ENCODE measurements around the gene RNF215. TPM values are rescaled to one million over a fixed set of nuclear protein-coding genes. Genes with fewer than 3 reads are reported as not detected.

The RNF215 gene
- total RNA-seq, 1 experiment from 2014 or later = 48.8 TPM

DNA sequence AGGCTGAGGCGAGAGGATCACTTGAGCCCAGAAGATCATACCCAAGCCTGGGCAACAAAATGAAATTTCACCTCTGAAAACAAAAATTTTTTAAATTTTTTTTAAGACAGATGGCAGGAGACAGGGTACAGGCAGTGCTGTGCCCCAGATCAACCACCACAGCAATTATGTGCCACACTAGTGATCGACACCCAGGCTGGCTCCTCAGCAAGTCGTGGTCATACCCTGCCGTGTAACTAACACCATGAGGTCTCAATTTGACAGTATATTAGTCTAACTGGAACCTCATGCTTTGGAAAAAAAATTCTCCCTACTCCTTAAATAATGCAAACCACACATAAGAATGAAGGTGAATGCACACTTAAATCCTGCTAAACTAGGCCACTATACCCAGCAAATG is 38.8 kb downstream of the RNF215 start:
- intact Hi-C loops (cut with micrococcal nuclease; ENCODE audit: unreplicated experiment) = no loop called here
- TF ChIP-seq, protein P1, sequence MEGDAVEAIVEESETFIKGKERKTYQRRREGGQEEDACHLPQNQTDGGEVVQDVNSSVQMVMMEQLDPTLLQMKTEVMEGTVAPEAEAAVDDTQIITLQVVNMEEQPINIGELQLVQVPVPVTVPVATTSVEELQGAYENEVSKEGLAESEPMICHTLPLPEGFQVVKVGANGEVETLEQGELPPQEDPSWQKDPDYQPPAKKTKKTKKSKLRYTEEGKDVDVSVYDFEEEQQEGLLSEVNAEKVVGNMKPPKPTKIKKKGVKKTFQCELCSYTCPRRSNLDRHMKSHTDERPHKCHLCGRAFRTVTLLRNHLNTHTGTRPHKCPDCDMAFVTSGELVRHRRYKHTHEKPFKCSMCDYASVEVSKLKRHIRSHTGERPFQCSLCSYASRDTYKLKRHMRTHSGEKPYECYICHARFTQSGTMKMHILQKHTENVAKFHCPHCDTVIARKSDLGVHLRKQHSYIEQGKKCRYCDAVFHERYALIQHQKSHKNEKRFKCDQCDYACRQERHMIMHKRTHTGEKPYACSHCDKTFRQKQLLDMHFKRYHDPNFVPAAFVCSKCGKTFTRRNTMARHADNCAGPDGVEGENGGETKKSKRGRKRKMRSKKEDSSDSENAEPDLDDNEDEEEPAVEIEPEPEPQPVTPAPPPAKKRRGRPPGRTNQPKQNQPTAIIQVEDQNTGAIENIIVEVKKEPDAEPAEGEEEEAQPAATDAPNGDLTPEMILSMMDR (IDR thresholded peaks at IDR 0.05; ENCODE audit: unreplicated experiment) = no peak
- Mint-ChIP-seq H3K36me3 (ENCODE audit: insufficient read depth, unreplicated experiment) (peaks cover 28% of the 10 kb centered on the region), H3K4me3 (ENCODE audit: low read depth, unreplicated experiment) (no peak overlapping the region), H3K4me1 (ENCODE audit: low read depth, unreplicated experiment) (no peaks in the 10 kb centered on the region), H3K27ac (ENCODE audit: unreplicated experiment) (no peak overlapping the region), H3K27me3 (ENCODE audit: unreplicated experiment) (no peaks in the 10 kb centered on the region), H3K9me3 (ENCODE audit: low read depth, unreplicated experiment) (no peaks in the 10 kb centered on the region)
- no peak for DNase-seq
- no TSS peak for BruUV-seq (replicated peaks)
- CTCF ChIA-PET = interaction anchor here (1.4 kb wide), 1 partner anchor 46 kb away, joined by 3 read pairs; no protein-coding TSS in a partner anchor

DNA sequence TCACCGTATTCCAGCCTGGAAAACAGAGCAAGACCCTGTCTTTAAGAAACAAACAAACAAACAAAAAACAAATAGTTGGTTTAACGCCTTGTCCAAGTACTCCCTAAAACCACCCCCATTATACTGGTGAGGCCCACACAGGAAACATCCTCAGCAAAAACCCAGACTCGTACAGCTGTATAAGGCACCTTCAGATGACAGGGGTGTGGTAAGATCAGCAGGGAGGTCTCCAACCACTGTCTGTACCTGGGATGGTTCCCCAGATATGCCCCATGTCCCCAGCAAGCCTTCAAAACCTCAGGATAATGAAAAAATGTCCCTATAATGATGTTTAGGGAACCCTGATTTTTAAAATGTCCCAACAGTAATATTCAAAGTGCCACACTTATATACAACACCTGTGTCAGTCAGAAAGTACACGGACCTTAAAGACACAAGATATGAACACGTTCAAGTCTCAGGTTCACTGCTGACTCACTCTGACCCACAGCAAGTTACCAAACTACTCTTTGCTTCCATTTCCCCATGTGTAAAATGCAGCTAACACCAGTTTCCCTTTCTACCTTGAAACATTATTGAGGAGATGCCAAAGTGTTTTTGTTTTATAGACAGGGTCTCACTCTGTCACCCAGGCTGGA is 39.8 kb downstream of the RNF215 start:
- DNase-seq = no peak
- Mint-ChIP-seq H3K27me3 (ENCODE audit: unreplicated experiment) (no peaks in the 10 kb centered on the region), H3K27ac (ENCODE audit: unreplicated experiment) (no peak overlapping the region), H3K4me3 (ENCODE audit: low read depth, unreplicated experiment) (no peak overlapping the region), H3K9me3 (ENCODE audit: low read depth, unreplicated experiment) (no peaks in the 10 kb centered on the region), H3K4me1 (ENCODE audit: low read depth, unreplicated experiment) (no peaks in the 10 kb centered on the region), H3K36me3 (ENCODE audit: insufficient read depth, unreplicated experiment) (peaks cover 34% of the 10 kb centered on the region)
- CTCF ChIA-PET = interaction anchor here (1.4 kb wide), 1 partner anchor 45 kb away, joined by 3 read pairs; no protein-coding TSS in a partner anchor
- no TSS peak for BruUV-seq (replicated peaks)
- intact Hi-C loops (cut with micrococcal nuclease; ENCODE audit: unreplicated experiment) = no loop called here
- TF ChIP-seq, protein P1 (IDR thresholded peaks at IDR 0.05; ENCODE audit: unreplicated experiment) = no peak

DNA sequence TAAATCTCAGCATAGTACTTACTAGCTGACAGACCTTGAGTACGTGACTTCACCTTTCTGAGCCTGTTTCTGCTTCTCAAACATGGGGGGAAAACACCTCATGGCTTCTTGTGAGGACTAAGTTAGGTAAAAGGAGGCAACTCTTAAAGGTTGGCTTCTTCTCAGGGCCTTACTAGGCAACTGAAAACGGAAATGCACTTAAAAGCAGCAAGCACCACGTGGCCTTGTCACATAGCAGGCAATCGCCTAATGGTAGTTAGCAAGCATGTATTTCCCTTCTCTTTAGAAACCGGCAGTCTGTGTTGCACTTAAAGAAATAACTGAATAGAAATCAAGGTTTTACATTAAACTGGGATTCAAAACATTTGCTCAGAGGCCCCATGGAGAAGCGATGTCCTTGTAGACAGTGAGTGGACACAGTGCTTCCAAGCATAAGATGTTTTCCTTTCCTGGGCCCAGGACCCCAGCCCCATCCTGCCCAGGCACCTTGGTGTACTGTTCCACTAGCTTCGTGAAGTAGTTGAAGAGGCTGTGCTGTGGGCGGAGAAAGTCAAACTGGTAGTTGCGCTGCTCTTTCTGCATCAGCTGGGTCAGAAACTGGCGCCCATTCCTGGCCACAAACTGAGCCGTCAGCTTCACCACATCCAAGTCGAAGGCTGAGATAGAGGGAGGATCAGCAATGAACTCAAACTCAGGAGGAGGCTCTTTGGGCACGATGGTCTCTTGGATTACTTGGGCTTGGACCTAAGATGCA is 42.6 kb downstream of the RNF215 start:
- no TSS peak for BruUV-seq (replicated peaks)
- Mint-ChIP-seq H3K4me3 (ENCODE audit: low read depth, unreplicated experiment) (no peak overlapping the region), H3K36me3 (ENCODE audit: insufficient read depth, unreplicated experiment) (peaks cover 28% of the 10 kb centered on the region), H3K27me3 (ENCODE audit: unreplicated experiment) (no peaks in the 10 kb centered on the region), H3K4me1 (ENCODE audit: low read depth, unreplicated experiment) (no peaks in the 10 kb centered on the region), H3K9me3 (ENCODE audit: low read depth, unreplicated experiment) (no peaks in the 10 kb centered on the region), H3K27ac (ENCODE audit: unreplicated experiment) (no peak overlapping the region)
- DNase-seq = no peak
- intact Hi-C loops (cut with micrococcal nuclease; ENCODE audit: unreplicated experiment) = loop anchor here (1.0 kb wide), 1 partner anchor 28 kb away; no protein-coding TSS in a partner anchor
- CTCF ChIA-PET = interaction anchor here (1.4 kb wide), 1 partner anchor 17 kb away, joined by 3 read pairs; no protein-coding TSS in a partner anchor
- TF ChIP-seq, protein P1 (IDR thresholded peaks at IDR 0.05; ENCODE audit: unreplicated experiment) = no peak

DNA sequence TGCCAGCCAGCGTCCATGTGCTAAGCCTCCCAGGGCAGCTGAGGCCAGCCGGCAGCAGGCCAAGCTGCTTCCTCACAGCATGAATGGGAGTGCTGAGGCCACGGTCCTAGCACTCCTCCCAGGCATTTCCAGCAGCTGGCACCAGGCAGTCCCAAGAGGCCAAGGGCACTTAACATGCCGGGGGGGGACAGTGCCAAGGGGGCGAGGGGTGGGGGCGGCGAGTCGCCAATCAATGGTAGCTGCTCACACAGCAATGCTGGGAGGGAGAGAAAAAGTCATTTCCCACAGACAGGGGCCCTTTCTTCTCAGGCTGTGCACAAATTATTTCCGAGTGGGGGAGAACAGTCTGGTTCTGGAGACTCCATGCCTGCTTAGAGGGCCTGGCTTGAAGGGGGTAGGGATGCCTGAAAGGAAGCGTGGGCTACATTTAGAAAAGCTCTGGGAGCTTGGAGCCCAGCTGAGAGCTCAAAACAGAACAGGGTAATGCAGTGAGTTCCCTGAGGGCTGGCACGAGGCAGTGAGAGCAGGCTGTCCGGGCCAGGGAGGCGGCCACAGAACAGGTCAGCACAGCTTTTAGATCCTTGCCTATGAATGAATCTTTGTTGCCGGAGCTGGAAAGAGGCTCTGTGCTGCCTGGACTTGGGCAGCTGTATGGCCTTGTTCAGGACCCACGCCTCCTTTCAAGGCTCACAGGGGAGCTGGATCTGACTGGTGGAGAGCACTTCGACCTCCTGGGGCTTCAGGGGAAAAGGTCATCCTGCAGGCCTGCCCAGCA is 46.1 kb downstream of the RNF215 start:
- CTCF ChIA-PET = interaction anchor here (0.6 kb wide), 1 partner anchor 760 kb away, joined by 3 read pairs; the partner anchor contains the start of gene NIPSNAP1
- H3K4me1 Mint-ChIP-seq (ENCODE audit: low read depth, unreplicated experiment) = no peaks in the 10 kb centered on the region
- no peak overlapping the region for H3K27ac Mint-ChIP-seq (ENCODE audit: unreplicated experiment)
- BruUV-seq (replicated peaks) = no TSS peak
- no peak for DNase-seq
- H3K36me3 Mint-ChIP-seq (ENCODE audit: insufficient read depth, unreplicated experiment) = peaks cover 58% of the 10 kb centered on the region
- H3K4me3 Mint-ChIP-seq (ENCODE audit: low read depth, unreplicated experiment) = no peak overlapping the region
- intact Hi-C loops (cut with micrococcal nuclease; ENCODE audit: unreplicated experiment) = no loop called here
- H3K9me3 Mint-ChIP-seq (ENCODE audit: low read depth, unreplicated experiment) = no peaks in the 10 kb centered on the region
- TF ChIP-seq, protein P1 (IDR thresholded peaks at IDR 0.05; ENCODE audit: unreplicated experiment) = no peak
- no peaks in the 10 kb centered on the region for H3K27me3 Mint-ChIP-seq (ENCODE audit: unreplicated experiment)

Measured in Calu3 (cell line).